Transverse colon (tissue), 4 donors: Measurements from ENCODE around the gene KIAA1614.

ENCODE experiments used
- POLR2A ChIP-seq: fragments of 450-650 bp; IDR thresholded peaks from one replicate; pipeline ENCODE4 v1.6.1; 2016; ENCODE audit warnings: antibody characterized with exemption, mild to moderate bottlenecking, moderate library complexity
- POLR2AphosphoS5 ChIP-seq, 3 donors: sonication (generic); formaldehyde crosslinking; IDR thresholded peaks; one replicate each; pipeline ENCODE4 v1.6.1; 2016; ENCODE audit warnings: antibody characterized with exemption in 3 of 3
- TF ChIP-seq, protein P1 (sequence below), 5 experiments: fragments of 200-600 bp in 3 of 5; fragments of 450-650 bp in 2 of 5; sonication (generic) in 3 of 5; IDR thresholded peaks; 1 replicate in 2 of 5; 2 replicates in 3 of 5; pipeline ENCODE4 v1.5.1; 2016 to 2017; ENCODE audit warnings: antibody characterized with exemption in 5 of 5, inconsistent platforms in 3 of 5, mild to moderate bottlenecking in 2 of 5, moderate library complexity in 1 of 5

DNA sequence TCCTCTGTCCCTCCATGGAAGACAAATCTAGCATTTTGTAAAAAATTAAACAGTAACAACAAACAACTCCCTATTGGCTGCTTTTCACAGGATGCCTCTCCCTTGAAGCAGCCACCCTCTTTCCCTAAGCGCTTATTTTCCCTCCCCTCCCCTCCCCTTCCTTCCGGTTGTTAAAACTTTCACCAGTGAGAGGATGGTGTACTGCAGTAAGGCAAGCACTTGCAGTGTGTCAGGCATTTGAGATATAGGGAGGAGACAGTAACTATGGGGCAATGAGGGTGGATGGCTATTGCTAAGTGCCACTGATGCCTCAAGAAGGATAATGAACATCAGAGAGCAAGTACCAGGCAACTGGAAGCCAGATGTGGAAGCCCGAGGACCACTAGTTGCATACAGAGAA, 19.1 kb upstream of the KIAA1614 start:
- TF ChIP-seq, protein P1, sequence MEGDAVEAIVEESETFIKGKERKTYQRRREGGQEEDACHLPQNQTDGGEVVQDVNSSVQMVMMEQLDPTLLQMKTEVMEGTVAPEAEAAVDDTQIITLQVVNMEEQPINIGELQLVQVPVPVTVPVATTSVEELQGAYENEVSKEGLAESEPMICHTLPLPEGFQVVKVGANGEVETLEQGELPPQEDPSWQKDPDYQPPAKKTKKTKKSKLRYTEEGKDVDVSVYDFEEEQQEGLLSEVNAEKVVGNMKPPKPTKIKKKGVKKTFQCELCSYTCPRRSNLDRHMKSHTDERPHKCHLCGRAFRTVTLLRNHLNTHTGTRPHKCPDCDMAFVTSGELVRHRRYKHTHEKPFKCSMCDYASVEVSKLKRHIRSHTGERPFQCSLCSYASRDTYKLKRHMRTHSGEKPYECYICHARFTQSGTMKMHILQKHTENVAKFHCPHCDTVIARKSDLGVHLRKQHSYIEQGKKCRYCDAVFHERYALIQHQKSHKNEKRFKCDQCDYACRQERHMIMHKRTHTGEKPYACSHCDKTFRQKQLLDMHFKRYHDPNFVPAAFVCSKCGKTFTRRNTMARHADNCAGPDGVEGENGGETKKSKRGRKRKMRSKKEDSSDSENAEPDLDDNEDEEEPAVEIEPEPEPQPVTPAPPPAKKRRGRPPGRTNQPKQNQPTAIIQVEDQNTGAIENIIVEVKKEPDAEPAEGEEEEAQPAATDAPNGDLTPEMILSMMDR (IDR thresholded peaks at IDR 0.05) = no peak
- TF ChIP-seq POLR2AphosphoS5 (IDR thresholded peaks at IDR 0.05) (no peak), POLR2A (no peak)
